HG03095 (cell line): ENCODE data around the gene PIEZO1.
"Not testable (repeated sequence)": the region's sequence is repeated elsewhere in the genome, so short reads cannot be mapped to it uniquely, and the experiment has no call there.

Source experiments
- ATAC-seq: cut with Tn5 transposase; IDR thresholded peaks from one replicate; pipeline ENCODE4 v1.9.1; 2021; ENCODE audit warnings: moderate library complexity; ENCODE audit not compliant: unreplicated experiment

The PIEZO1 gene

GRCh38 chr16:88673716-88674379 is 111.2 kb downstream of the PIEZO1 start:
- ATAC-seq = no peak

GRCh38 chr16:88672776-88673175 is 112.2 kb downstream of the PIEZO1 start:
- ATAC-seq = no peak

- no peak for ATAC-seq
Measured at GRCh38 chr16:88671806-88672205, 113.2 kb downstream of the PIEZO1 start.

- ATAC-seq = no peak
Measured at GRCh38 chr16:88669980-88670379, 115.0 kb downstream of the PIEZO1 start.

- ATAC-seq = not testable (repeated sequence)
Measured at GRCh38 chr16:88669493-88669892, 115.5 kb downstream of the PIEZO1 start.

GRCh38 chr16:88667461-88667860 is 117.6 kb downstream of the PIEZO1 start:
- no peak for ATAC-seq

GRCh38 chr16:88665570-88665969 is 119.5 kb downstream of the PIEZO1 start:
- no peak for ATAC-seq
